GM21619 (cell line): ENCODE results near the gene MAGEA12.
"Not testable (repeated sequence)": the region's sequence is repeated elsewhere in the genome, so short reads cannot be mapped to it uniquely, and the experiment has no call there.

Source experiments
- ATAC-seq: cut with Tn5 transposase; IDR thresholded peaks from one replicate; pipeline ENCODE4 v1.9.1; 2021; ENCODE audit not compliant: unreplicated experiment

Gene MAGEA12

GRCh38 chrX:152761582-152761981, 28.0 kb downstream of the MAGEA12 start:
- not testable (repeated sequence) for ATAC-seq

- not testable (repeated sequence) for ATAC-seq
Observed at GRCh38 chrX:152766562-152766961, 33.0 kb downstream of the MAGEA12 start.

GRCh38 chrX:152769549-152770289, 36.2 kb downstream of the MAGEA12 start, which contains the start of gene MAGEA6:
MAGEA6 (minus strand) TSS chrX:152769689; CDS start chrX:152767650, 2,039 bp downstream.
- not testable (repeated sequence) for ATAC-seq

- ATAC-seq, result peak; percentile 74
Observed at GRCh38 chrX:152787062-152787461, 53.5 kb downstream of the MAGEA12 start.
